GM13977 (cell line): ENCODE results near the gene SGPP2.

Experiments used
- DNase-seq: peaks from one replicate; pipeline ENCODE4 v3.0.0; 2012; ENCODE audit warnings: low spot score
- in situ Hi-C: fragments of 300-500 bp; cut with MboI; formaldehyde crosslinking; loops from one replicate; pipeline ENCODE4 v1.12.0; 2022; ENCODE audit warnings: low sequenced_read_pairs, low pct_unique_long_range_greater_than_20kb, mixed read lengths, inconsistent platforms; ENCODE audit not compliant: unreplicated experiment
- TF ChIP-seq, protein P1 (sequence below): IDR thresholded peaks from 2 replicates; pipeline ENCODE4 v1.5.1; 2012; ENCODE audit warnings: mild to moderate bottlenecking, control low read depth; ENCODE audit not compliant: insufficient read depth; ENCODE audit errors: extremely low read depth, missing control alignments

Gene SGPP2

DNA sequence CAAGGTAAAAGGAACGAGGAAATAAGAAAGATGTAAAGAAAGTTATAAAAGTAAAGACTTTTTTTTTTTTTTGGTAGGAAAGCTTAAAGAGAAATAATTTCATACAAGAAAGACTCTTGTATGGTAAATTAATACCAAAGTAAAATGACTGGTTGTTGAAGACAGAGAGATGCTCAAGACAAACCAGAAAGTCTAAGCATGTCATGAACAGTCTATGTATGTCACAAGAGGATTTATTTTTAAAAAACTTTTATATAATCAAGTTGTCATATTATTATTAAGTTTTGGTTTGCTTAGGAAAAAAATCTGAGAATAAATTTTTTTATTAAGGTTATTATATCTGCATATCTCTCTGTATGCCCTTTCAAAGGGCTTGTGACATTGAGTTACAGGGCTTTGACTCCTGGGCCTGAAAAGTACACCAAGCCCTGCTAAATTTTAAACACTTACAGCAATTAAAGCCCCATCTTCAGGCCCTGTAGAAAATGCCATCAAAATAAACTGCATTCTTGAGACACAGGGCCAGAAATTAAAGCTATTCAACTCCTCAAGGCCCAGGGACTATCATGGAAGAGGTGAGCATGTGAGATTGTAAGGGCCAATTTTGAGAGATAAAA is 10.9 kb upstream of the SGPP2 start:
- no peak for DNase-seq
- in situ Hi-C loops, result no loop called here
- TF ChIP-seq, protein P1, sequence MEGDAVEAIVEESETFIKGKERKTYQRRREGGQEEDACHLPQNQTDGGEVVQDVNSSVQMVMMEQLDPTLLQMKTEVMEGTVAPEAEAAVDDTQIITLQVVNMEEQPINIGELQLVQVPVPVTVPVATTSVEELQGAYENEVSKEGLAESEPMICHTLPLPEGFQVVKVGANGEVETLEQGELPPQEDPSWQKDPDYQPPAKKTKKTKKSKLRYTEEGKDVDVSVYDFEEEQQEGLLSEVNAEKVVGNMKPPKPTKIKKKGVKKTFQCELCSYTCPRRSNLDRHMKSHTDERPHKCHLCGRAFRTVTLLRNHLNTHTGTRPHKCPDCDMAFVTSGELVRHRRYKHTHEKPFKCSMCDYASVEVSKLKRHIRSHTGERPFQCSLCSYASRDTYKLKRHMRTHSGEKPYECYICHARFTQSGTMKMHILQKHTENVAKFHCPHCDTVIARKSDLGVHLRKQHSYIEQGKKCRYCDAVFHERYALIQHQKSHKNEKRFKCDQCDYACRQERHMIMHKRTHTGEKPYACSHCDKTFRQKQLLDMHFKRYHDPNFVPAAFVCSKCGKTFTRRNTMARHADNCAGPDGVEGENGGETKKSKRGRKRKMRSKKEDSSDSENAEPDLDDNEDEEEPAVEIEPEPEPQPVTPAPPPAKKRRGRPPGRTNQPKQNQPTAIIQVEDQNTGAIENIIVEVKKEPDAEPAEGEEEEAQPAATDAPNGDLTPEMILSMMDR, result no peak

DNA sequence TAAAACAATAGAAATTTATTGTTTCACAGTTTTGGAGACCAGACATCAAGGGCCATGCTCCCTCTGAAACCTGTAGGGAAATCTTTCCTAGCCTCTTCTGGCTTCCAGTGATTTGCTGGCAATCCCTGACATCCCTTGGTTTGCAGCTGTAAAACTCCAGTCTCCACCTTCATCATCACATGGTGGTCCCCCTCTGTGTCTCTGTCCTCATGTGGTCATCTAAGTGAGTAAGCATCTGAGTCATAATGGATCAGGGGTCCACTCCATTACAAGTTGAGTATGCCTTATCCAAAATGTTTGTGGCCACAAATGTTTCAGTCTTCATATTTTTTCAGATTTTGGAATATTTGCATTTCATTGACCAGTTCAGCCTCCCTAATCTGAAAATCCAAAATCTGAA is 5.6 kb upstream of the SGPP2 start:
- TF ChIP-seq, protein P1, result no peak

DNA sequence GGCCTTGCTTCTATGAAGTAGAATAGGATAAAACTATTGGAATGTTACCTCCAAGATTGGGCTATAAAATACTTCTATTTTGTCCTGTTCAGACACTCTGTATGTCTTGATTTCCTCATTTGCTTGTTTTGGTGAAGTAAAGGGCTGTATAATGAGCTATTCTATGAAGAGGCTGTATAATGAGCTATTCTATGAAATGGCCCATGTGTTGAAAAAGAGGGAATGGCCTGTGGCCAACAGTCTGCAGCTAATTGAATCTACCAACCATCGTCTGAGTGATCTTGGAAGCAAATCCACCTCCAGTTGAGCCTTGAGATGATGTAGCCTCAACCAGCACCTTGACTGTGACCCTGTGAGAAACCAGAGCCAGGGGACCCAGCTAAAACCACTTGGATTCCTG is 3.8 kb upstream of the SGPP2 start:
- DNase-seq, result no peak
- in situ Hi-C loops, result no loop called here
- TF ChIP-seq, protein P1, result no peak

More for the DNA sequence above, 5.6 kb upstream of the SGPP2 start:
- DNase-seq, result no peak
- in situ Hi-C loops, result no loop called here

DNA sequence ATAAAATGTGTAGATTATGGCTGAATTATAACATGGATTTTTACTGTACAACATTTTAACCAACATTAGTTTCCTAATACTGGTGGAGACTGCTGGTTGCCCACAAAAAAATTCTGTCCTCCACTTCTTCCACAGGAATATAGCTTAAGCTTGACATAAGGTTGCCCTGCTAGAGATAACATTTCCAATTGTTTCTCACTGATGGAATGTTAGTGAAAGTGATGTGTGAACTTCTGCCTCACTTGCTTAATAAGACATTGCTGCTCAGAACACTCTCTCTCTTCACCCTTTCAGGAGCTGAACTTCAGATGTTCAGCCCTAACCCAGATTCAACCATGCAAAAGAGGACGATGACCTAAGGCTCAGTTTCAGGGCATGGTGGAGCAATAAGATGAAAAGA is 2.7 kb upstream of the SGPP2 start:
- no peak for DNase-seq
- TF ChIP-seq, protein P1, result no peak
- in situ Hi-C loops, result no loop called here

DNA sequence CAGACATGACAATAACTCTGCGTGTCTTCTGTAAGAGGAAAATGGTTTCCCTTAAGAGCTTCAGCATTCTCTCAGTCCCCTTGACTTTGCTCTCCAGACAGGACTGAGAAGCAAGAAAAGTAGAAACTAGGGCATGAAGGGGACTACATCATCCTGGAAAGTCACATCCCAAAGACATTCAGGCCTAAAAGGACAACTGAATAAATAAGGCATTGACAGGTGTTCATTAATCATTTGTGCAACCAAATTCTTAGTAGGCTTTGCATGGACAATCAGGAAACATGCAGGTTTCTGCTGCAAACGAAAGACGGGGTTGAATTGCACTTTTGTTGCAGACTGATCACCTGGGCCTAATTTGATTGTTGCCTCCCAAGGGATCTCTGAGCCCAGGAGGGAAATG is 1.2 kb upstream of the SGPP2 start:
- in situ Hi-C loops, result no loop called here
- peak; percentile 14 for DNase-seq
- TF ChIP-seq, protein P1, result no peak

DNA sequence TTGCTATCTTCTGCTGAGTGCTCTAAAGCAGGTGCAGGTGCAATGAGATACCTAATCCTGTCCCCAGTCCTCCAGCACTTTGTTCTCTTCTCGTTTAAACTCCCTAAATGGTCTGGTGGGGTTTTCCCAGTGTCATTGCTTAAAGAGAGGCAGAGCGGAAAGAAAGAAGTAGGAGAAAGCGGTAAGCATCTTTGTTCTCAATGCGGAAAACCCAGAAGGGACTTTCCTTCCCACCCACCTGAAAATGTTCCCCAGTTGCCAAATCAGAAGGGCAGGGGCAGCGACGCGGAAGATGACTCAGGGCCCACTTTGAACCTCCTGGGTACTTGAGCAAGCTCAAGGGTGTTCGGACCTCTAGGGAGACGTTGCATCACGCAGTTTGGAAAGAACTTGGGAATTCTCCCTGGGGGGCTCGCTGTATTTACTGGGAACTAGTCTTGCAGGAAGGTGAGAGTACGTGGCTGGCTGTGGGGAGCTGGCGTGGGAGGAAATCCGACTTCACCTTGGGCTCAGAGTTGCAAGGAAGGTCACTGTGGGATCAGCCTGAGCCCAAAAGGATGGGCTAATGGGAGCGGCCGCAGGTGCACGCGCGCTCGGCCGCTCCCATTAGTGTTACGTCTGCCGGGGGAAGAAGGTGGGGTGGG is 589 bp upstream of the SGPP2 start:
- TF ChIP-seq, protein P1, result no peak
- DNase-seq, result peak; percentile 80
- in situ Hi-C loops, result no loop called here
